ENCODE results near the gene CDH12.
"Not testable (repeated sequence)": the region's sequence is repeated elsewhere in the genome, so short reads cannot be mapped to it uniquely, and the experiment has no call there.

Gene CDH12

DNA sequence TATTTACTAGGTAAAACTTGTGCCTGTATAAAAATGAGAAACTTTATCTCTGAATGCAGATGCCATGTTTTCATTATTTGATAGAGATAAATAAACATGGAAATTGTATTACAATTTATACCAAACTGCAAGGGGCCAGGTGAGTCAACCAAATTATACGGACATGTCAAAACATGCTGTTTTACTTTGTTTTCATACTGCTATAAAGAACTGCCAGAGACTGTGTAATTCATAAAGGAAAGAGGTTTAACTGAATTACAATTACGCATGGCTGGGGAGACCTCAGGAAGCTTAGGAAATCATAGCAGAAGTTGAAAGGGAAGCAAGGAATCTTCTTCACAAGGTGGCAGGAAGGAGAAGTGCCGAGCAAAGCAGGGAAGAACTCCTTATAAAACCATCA is 840.3 kb downstream of the CDH12 start:
- DNase-seq (ENCODE audit: low read depth), result not testable (repeated sequence)

DNA sequence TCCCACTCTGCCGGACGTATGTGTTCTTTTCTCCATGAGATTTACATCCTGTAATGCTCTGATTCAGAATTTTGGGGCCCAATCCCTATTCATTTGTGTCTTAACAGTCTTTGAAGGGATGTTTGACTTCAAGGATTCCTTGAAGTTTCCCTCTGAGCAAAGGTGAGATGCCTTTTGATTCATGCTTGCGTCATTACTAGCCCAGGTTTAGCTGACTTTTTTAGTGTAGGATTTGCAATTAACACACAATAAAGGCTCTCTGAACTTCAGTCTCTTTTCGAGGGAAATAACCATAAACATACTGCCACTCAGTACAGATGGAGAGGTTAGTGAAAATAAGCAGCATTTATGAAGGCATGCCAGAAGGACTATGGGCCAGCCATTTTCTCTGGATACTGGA is 842.3 kb downstream of the CDH12 start:
- DNase-seq (ENCODE audit: low read depth), result not testable (repeated sequence)

DNA sequence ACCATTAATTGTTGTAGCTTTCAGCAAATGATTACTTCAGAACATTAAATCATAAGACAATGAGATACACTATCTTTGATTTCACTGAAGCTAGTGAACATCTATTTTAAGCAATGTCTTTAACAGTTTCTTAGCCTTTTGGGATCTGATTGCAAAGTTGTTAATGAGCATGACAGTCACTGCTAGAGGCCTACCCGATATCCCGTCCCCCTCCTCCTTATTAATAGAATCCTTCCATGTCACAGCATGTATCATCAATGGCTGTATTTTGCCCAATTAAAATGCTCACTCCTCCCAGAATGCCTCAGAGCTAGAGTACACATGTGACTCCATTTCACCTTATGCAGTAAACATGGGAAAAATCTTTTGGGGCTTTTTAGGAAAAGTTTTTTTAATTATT is 852.0 kb downstream of the CDH12 start:
- not testable (repeated sequence) for DNase-seq (ENCODE audit: low read depth)

DNA sequence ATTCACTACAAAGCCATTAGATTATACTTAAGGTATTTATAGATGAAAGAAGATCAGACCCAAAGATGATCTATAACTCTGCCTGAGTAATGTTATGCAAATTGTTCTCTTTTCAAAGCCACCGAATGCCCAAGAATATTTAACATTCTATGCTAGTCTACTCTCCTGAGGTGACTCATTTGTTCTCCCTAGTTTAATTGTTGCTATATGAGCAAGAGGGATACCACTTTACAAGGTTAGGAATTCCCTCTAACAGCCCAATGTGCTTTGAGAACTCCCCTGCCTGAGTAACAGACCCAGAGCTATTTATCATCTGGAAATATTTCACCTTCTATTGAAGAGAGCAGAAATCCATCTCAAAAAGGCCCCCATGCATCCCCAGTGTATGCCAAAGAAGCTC is 867.3 kb downstream of the CDH12 start:
- not testable (repeated sequence) for DNase-seq (ENCODE audit: low read depth)

DNA sequence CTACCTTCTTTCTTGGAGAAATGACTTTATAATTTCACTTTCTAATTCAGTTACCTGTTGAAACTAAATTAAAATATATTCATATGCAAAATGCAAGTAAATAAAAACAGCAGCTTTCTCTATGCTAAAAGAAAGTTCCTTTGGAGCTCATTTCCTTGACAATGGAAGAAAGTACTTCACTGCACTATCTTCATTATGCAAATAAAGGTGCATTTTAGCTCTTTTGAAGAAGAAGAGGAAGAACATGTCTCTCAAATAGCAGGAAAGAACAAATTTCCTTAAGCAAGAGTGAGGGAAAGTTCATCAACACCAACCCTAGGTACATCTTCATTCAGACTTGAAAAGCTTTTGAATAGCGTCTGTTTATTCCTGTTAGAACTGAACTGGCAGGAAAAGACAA is 901.6 kb downstream of the CDH12 start:
- not testable (repeated sequence) for DNase-seq (ENCODE audit: low read depth)

DNA sequence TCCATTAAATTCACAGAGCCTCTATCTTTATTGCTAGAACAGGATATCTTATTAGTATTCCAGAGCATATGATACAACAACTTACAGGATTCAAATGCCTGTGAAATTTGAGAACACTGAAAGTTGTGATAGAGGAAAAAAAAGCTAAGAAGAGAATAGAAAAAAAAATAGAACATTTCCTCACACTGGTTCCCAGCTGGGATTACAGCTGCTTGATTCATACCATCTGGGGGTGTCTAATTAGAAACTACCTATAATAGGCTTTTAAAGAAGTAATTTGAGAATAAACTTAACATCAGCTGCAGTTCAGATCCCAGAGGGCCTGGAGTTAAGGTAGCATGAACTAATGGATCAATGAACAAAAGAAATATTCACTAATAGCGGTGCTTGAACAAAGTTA is 922.0 kb downstream of the CDH12 start:
- no peak for DNase-seq (ENCODE audit: low read depth)

DNA sequence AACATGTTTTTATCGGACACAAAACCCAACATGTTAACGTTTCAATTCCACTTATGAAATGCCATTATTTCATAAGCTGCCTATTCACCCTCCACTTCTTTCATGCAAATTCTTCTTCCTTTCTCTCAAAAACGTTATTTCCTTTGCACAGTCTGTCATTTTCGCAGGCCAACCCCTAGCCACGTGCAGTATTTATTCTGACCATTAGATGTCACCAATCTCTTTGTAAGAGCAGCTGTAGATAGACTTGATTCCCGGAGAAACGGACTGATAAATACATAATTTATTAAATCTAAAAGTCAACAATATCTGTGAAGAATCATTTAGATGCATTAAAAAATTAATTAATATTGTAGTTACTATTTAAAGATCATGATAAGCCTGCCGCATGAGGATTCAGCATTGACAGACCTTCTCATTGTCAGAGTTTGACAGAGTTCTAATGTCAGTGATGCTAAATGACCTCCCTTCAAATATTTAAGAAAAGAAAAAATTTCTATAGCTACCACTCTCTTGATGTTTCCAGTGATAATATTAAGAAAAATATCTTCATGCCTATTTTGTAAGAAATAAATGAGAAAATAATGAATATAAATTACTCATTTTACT is 933.6 kb downstream of the CDH12 start:
- no peak for DNase-seq (ENCODE audit: low read depth)

DNA sequence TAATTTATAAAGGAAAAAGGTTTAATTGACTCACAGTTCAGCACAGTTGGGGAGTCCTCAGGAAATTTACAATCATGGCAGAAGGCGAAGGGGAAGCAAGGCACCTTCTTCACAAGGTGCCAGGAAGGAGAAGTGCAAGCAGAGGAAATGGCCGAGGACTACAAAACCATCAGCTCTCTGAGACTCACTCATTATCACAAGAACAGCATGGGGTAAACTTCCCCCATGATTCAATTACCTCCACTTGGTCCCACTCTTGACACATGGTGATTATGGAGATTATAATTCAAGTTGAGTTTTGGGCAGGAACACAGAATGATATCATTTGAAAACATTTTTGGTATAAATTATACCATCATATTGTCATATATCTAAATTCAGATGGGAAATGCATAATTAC is 934.7 kb downstream of the CDH12 start:
- DNase-seq (ENCODE audit: low read depth), result no peak

DNA sequence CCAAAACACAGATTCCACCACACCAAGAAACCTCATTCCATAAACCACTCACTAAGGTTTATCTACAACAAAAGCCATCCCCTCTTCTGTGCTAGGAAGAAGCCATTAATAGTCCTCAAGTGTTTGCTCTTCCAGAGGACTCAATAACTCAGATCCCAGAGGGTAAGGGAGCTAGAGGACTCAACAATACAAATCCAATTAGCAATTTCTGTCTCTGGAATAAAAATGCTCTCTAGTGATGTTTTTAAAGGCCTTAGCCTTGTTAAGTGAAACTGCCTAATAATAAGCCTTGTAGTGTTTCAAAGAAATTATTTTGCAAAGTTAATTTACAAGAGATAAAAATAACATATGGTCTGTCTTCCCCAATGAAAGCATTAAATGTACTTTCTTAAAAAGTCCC is 942.4 kb downstream of the CDH12 start:
- DNase-seq (ENCODE audit: low read depth), result no peak

DNA sequence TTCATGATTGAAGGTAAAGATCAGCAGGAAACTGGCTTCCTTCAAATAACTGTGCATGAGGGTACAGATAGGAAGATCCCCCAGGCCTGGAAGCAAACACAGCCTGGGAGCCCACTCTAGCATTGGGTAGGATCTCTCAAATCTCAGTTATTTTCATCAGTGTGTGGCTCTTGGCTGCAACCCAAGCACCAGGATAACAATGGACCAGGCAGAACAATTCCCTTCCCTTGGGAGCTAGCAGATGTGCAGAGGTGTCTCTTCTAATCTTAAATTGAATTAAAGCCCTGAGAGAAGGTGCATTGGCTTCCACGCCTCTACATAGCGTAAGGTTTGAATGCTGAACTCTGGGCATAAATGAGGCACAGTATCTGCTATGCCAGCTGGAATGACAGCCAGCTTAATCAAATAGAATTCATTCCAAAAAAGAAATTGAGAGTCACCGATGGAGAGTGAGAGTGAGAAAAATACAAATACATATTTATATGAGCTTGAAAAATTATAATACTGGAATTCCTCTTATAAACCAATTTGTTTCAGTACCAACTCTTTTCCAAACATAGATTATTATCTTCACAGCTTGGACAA is 957.3 kb downstream of the CDH12 start:
- no peak for DNase-seq (ENCODE audit: low read depth)

DNA sequence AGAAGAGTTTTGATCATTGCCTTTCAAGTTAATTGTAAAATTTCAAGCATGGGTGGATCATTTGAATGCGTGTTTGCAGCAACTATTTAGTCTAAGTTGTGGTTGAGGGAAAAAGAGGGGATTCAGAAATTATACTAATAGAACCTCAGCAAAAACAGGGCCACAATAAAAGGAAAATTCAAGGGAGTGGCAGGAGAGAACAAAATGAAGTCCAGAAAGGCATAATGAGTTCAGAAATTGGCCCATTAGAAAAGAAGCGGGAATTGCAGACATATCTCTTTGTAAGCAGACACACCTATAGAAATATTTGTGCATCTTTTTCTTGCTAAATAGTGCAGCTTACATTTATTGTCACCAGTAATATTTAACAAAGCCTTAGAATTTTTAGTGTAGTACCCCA is 960.0 kb downstream of the CDH12 start:
- DNase-seq (ENCODE audit: low read depth), result no peak

DNA sequence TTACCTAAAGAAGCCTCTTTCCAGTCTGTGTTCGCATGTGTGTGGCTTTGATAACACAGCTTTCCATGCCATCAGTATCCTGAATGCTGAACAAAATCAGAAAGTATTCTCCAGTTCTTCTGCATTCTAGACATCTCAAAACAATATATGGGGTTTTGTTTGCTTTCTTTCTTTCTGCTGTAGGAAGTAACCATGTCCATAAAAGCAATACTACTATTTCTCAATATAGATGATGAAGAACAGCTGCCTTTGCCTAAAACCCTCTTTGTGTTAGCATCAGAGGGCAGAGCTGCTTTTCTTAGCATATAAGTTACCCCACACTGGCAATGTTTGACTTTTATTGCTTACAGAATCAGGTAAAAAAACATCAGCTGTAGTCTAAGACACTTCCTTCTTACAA is 963.6 kb downstream of the CDH12 start:
- DNase-seq (ENCODE audit: low read depth), result no peak

DNA sequence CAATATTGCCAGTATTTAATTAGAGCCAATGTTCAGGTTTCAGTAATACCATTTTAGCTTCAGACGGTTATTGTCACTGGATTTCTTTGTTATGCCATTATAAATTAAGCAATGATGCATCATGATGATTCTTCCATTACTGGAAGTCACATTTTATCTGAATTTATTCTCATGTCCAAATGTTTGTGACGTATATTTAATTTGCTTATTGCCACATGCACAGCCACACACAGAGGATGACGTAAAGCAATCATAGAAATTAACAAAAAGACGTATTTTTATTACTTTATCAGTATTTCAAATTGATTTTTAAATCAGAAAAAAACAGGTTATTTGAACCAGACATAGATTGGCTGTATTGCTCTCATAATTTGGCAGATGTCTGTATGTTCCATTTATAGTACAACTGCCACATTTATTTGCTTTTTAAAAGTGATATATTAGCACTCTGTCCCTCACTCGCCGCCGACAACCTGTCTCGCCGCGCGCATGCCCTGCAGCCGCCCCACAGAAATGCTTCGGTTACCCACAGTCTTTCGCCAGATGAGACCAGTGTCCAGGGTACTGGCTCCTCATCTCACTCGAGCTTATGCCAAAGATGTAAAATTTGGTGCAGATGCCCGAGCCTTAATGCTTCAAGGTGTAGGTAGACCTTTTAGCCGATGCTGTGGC is 970.9 kb downstream of the CDH12 start:
- DNase-seq (ENCODE audit: low read depth), result no peak

DNA sequence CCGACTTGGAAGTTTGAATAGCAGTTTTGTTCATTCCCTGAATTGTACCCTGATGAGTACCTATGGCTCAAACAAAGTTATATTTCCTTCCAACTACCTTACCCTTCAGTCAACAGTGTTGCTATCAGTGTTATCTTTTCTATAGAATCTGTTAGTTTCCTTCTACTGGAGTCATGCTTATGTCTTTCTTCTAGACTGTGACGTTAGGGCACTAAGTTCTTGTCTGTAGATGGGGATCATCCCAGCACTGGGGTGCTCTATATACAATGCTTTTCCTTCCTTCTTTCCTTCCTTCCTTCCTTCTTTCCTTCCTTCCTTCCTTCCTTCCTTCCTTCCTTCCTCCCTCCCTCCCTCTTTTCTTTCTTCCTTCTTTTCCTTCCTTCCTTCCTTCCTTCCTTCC is 973.0 kb downstream of the CDH12 start:
- no peak for DNase-seq (ENCODE audit: low read depth)

DNA sequence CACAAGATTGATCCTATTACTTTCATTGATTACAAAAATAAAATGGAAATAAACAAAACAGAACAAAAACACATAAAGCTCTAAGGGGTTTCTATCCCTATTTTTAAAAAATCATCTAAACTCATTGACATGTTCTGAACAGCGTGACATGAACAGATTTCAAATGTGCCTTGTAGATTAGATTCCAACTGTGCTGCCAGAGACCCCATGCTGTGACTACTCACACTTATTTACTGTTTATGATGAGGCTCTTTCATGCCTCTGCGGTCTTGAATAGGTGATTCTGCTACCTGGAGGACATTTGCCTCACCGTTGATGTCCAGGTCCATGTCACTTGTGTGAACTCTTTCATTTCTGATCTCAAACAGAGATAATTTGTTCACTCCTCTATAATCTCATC is 990.2 kb downstream of the CDH12 start:
- DNase-seq (ENCODE audit: low read depth), result no peak

DNA sequence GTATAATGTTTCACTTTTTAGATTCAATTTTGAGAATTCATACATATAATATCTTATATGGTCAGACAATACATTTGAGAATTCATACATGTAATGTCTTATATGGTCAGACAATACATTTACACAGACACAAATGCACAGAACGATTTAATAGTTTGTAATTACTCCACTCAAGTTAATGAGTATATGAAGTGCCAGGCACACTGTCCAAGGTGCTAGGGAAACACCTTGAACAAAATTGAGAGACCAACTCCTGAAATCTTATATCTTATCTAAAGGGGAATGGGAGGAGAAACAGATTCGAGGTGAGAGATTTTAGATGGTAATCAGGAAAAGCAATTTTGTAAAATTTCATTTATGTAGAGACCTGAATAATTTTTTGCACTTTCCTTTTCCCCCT is 994.7 kb downstream of the CDH12 start:
- DNase-seq (ENCODE audit: low read depth), result no peak

DNA sequence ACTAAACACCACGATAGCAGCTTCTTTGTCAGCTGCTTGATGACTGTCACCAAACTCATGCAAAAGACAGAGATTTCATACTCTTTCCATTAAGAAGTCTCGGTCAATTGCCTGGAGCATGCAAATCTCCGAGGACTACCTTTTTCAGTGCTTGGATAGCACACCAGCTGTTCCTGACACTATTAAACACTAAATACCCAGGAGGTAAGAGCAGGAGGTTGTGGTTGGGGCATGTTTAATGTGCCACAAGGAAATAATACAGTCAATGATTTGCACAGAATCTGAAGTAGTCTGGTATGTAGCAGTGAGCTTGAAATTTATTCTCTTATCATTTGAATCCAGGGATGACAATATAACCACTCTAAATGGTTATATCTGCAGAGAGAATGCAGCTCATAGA is 996.2 kb downstream of the CDH12 start:
- DNase-seq (ENCODE audit: low read depth), result no peak

DNA sequence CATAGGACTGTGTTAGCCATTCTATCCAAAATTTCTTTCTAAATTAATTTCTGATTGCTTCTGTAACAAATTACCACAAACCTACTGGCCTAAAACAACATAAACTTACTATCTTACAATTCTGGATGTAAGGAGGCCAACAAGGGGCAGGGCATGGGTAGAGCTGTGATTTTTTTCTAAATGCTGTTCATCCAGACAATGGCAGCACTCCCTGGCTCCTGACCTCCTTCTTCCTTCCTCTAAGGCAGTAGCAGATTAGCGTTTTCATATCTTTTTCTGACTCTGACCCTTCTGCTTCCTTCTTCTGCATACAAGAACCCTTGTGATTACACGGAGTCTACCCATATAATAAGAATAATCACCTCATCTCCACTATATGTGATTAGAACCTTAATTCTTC is 1005.8 kb downstream of the CDH12 start:
- DNase-seq (ENCODE audit: low read depth), result no peak

DNA sequence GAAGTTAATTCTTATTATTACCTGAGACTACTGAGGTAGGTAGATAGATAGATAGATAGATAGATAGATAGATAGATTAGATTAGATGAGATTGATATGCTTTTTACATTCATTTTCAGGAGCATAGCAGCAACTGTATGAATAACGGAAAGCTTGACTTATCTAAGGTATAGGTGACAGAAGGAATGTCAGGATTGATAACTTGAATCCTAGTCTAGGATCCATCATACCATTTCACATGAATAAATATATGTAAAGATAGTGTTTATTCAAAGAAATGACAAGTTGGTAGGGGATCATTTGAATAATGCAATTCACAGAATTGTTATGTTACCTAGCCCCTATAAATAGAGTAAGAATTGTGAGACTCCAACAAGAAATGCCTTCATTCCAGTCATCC is 1008.2 kb downstream of the CDH12 start:
- DNase-seq (ENCODE audit: low read depth), result no peak

DNA sequence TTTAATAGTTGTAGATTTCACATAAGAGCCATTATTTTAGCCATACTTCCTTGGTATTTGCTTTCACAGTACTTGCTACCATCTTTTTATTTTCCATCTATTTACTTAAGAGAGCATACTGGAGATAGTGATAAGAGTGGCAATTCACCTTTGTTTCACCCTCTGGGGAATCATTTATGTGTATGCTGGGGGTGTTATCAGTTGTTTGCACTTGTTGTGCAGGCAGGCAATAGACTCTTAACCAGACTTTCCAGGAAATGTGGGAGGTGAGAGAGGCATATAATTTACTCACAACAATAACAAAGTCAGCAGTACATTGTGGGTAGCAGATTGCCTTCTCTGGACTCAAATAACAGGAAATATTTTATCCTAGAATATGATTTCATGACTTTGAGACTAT is 1018.3 kb downstream of the CDH12 start:
- DNase-seq (ENCODE audit: low read depth), result no peak

DNA sequence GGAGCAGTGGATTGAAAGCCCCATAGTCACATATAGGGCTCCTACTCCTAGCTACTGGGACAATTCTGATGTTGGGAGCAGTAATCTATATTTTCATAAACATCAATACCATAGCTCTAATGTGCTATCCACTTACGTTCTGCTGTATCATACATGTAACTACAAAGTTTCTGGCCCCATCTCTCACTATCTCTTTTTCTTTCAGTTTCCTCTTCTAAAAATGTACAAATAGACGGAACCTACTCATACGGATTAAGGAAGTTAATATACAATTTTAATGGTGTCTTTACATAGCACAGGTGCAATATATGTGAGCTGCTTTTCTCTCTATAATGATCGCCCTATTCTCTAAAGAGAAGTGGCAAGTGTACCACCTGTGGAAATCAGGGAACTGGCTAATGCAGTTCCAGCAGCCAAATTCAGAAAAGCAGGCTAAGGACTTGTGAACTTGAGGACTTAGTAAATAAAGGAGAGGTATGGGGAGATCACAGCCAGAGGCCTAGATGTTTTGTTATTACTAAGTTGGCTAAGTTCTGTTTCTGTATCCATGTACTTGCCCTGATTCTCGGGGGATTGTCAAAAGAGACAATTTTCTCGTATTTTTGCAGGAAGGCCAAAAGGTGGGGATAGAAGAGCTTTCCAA is 1021.9 kb downstream of the CDH12 start:
- no peak for DNase-seq (ENCODE audit: low read depth)

DNA sequence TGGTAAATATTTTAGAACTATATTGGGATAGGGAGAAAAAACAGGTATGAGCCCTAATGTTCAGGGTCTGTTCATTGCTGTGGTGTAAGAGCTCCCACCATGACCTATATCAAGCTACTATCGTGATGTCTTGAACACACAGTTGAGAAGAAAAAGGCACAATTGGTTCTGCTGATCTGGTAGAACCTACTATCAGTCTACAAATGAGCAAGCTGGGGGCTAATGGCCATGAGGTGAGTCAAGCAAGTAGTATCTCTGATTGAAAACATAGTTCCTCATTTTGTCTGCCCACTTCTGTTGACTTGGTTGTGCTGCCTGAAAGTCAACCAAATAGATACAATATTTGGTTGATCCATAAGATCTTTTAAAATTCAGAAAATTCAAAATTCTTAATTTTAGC is 1026.3 kb downstream of the CDH12 start:
- no peak for DNase-seq (ENCODE audit: low read depth)

DNA sequence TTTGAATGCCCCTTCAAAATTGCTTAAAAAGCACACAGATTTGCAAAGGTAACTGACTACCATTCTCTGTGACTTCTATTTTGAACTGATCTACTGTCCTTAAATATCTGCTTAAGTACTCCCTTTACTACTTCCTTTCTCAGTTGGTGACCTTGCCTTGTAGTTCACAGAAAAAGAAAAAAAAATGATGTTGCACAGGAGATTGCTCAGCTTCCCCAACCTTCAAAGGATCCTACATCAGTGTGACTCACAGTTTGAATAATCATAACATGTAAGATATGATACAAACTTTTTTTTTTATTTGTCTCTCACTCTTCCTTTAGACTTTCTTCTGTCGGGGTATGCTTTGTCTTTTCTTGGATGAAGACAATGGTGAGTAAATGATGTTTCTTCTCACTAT is 1029.6 kb downstream of the CDH12 start:
- DNase-seq (ENCODE audit: low read depth), result no peak

All from stimulated activated CD8-positive, alpha-beta memory T cell treated with anti-CD3 and anti-CD28 coated beads, Interleukin-12 subunit alpha, Interleukin-12 subunit beta, amount 100 ng/mL, for 1 hour (primary cell).